ENCODE measurements around the gene EVA1A.
"Not testable (repeated sequence)": the region's sequence is repeated elsewhere in the genome, so short reads cannot be mapped to it uniquely, and the experiment has no call there.

Gene EVA1A

GRCh38 chr2:75480971-75481836 is 79.5 kb downstream of the EVA1A start:
- DNase-seq: no peak

- not testable (repeated sequence) for DNase-seq
Observed at GRCh38 chr2:75477696-75478095, 83.0 kb downstream of the EVA1A start.

- no peak for DNase-seq
Observed at GRCh38 chr2:75476761-75477160, 84.0 kb downstream of the EVA1A start.

- no peak for DNase-seq
Observed at GRCh38 chr2:75475976-75476375, 84.8 kb downstream of the EVA1A start.

- no peak for DNase-seq
Observed at GRCh38 chr2:75475049-75475448, 85.7 kb downstream of the EVA1A start.

- no peak for DNase-seq
Observed at GRCh38 chr2:75474115-75474514, 86.6 kb downstream of the EVA1A start.

- no peak for DNase-seq
Observed at GRCh38 chr2:75466708-75467311, 93.9 kb downstream of the EVA1A start.

- no peak for DNase-seq
Observed at GRCh38 chr2:75465317-75465984, 95.3 kb downstream of the EVA1A start.

- no peak for DNase-seq
Observed at GRCh38 chr2:75464348-75464946, 96.3 kb downstream of the EVA1A start.

- no peak for DNase-seq
Observed at GRCh38 chr2:75462721-75463120, 98.0 kb downstream of the EVA1A start.

- no peak for DNase-seq
Observed at GRCh38 chr2:75462206-75462605, 98.5 kb downstream of the EVA1A start.

GRCh38 chr2:75460630-75461029 is 100.1 kb downstream of the EVA1A start:
- DNase-seq: no peak

GRCh38 chr2:75459565-75460310 is 101.0 kb downstream of the EVA1A start:
- no peak for DNase-seq

GRCh38 chr2:75458201-75458600 is 102.5 kb downstream of the EVA1A start:
- DNase-seq: no peak

- DNase-seq: no peak
Observed at GRCh38 chr2:75456825-75457224, 103.9 kb downstream of the EVA1A start.

GRCh38 chr2:75456111-75456510 is 104.6 kb downstream of the EVA1A start:
- no peak for DNase-seq

- no peak for DNase-seq
Observed at GRCh38 chr2:75454241-75454620, 106.5 kb downstream of the EVA1A start.

- DNase-seq: no peak
Observed at GRCh38 chr2:75453384-75454240, 107.1 kb downstream of the EVA1A start.

- DNase-seq: no peak
Observed at GRCh38 chr2:75450068-75450467, 110.7 kb downstream of the EVA1A start.

- no peak for DNase-seq
Observed at GRCh38 chr2:75447176-75447575, 113.6 kb downstream of the EVA1A start.

All from bone marrow (tissue), 2 donors.